ENCODE measurements around the gene CGAS.
A peak's percentile ranks its signal among the peaks of the same experiment; 100 is the strongest.
"Not testable (repeated sequence)": the region's sequence is repeated elsewhere in the genome, so short reads cannot be mapped to it uniquely, and the experiment has no call there.

Gene CGAS

GRCh38 chr6:73394577-73395354 is 57.3 kb downstream of the CGAS start, which contains the start of gene DDX43:
Gene DDX43 (plus strand): TSS chr6:73394828. CDS start chr6:73394906, 78 bp downstream.
- DNase-seq, result peak; percentile 51

- no peak for DNase-seq
Observed at GRCh38 chr6:73393278-73393677, 58.8 kb downstream of the CGAS start.

- DNase-seq, result not testable (repeated sequence)
Observed at GRCh38 chr6:73392188-73392587, 59.9 kb downstream of the CGAS start.

- no peak for DNase-seq
Observed at GRCh38 chr6:73391675-73392074, 60.4 kb downstream of the CGAS start.

- DNase-seq, result no peak
Observed at GRCh38 chr6:73389854-73390253, 62.2 kb downstream of the CGAS start.

GRCh38 chr6:73388800-73389512 is 63.1 kb downstream of the CGAS start:
- DNase-seq, result peak; percentile 66

GRCh38 chr6:73388433-73388799 is 63.7 kb downstream of the CGAS start:
- no peak for DNase-seq

GRCh38 chr6:73382462-73383113 is 69.5 kb downstream of the CGAS start:
- DNase-seq, result peak; percentile 23

- not testable (repeated sequence) for DNase-seq
Observed at GRCh38 chr6:73381531-73381930, 70.6 kb downstream of the CGAS start.

- no peak for DNase-seq
Observed at GRCh38 chr6:73377225-73377624, 74.9 kb downstream of the CGAS start.

- DNase-seq, result no peak
Observed at GRCh38 chr6:73375216-73375615, 76.9 kb downstream of the CGAS start.

Measured in fibroblast of skin of right biceps (primary cell).